Cardiac muscle cell (in vitro differentiated cells and primary cell): ENCODE measurements around the gene FHOD3. TPM values are rescaled to one million over a fixed set of nuclear protein-coding genes. Genes with fewer than 3 reads are reported as not detected.
A peak's percentile ranks its signal among the peaks of the same experiment; 100 is the strongest.

Experiments used
- DNase-seq, 2 donors: peaks; one replicate each; pipeline versions ENCODE4 v3.0.0 to v3.0.0-alpha.2; 2010 to 2017; ENCODE audit warnings: low read depth in 1 of 2, low spot score in 1 of 2
- H3K27ac ChIP-seq: fragments of 200-600 bp; sonication (generic); 2 replicates; pipeline ENCODE4 v1.5.1; 2016
- H3K27me3 ChIP-seq: fragments of 200-600 bp; sonication (generic); 2 replicates; pipeline ENCODE4 v1.6.0; 2016; ENCODE audit warnings: control low read depth
- H3K36me3 ChIP-seq: fragments of 200-600 bp; sonication (generic); 2 replicates; pipeline ENCODE4 v1.5.1; 2016; ENCODE audit warnings: control low read depth
- H3K4me1 ChIP-seq: fragments of 200-600 bp; sonication (generic); 2 replicates; pipeline ENCODE4 v1.8.1; 2017; ENCODE audit warnings: low read depth, mild to moderate bottlenecking, mixed run types
- H3K4me3 ChIP-seq: fragments of 200-600 bp; sonication (generic); 2 replicates; pipeline ENCODE4 v1.5.1; 2016; ENCODE audit warnings: mild to moderate bottlenecking
- H3K9me3 ChIP-seq: fragments of 200-600 bp; sonication (generic); 2 replicates; pipeline ENCODE4 v1.5.1; 2017; ENCODE audit warnings: low read depth, mild to moderate bottlenecking, control low read depth
- CTCF ChIP-seq: IDR thresholded peaks from 2 replicates; pipeline ENCODE4 v1.5.1; 2012; ENCODE audit warnings: low read depth, mild to moderate bottlenecking, low read length
- polyA plus RNA-seq: library from polyadenylated mRNA; unstranded; fragments of >200 nt; fragmentation: Nextera tagmentation; extraction: Ambion mirVana; gene quantifications from 2 replicates; pipeline ENCODE4 v1.2.1, GENCODE V29; 2016
- total RNA-seq: library from RNA; depleted of rRNA; stranded (reverse); fragments of >200 nt; gene quantifications from 2 replicates; pipeline ENCODE4 v1.2.3, GENCODE V29; 2016

Gene FHOD3
- total and polyA plus RNA-seq, 2 experiments from 2014 or later = 127 to 347 TPM

GRCh38 chr18:36465276-36465675 lies 167.8 kb downstream of the FHOD3 start:
- H3K9me3 ChIP-seq = no peaks in the 10 kb centered on the region
- H3K4me1 ChIP-seq = peaks cover 75% of the 10 kb centered on the region
- DNase-seq = no peak
- no peaks in the 10 kb centered on the region for H3K36me3 ChIP-seq
- TF ChIP-seq CTCF = no peak
- H3K4me3 ChIP-seq = no peak overlapping the region
- no peaks in the 10 kb centered on the region for H3K27me3 ChIP-seq
- peak overlapping the region; percentile 94 for H3K27ac ChIP-seq

- Histone ChIP-seq H3K4me3 (no peak overlapping the region), H3K27ac (peak overlapping the region; percentile 94), H3K36me3 (no peaks in the 10 kb centered on the region), H3K27me3 (no peaks in the 10 kb centered on the region), H3K4me1 (peaks cover 75% of the 10 kb centered on the region), H3K9me3 (no peaks in the 10 kb centered on the region)
- no peak for DNase-seq
- no peak for TF ChIP-seq CTCF
These were observed 168.5 kb downstream of the FHOD3 start for GRCh38 chr18:36465970-36466369.

- no peak for DNase-seq
- no peaks in the 10 kb centered on the region for H3K9me3 ChIP-seq
- TF ChIP-seq CTCF = no peak
- no peaks in the 10 kb centered on the region for H3K27me3 ChIP-seq
- no peak overlapping the region for H3K4me3 ChIP-seq
- H3K36me3 ChIP-seq = no peaks in the 10 kb centered on the region
- peaks cover 81% of the 10 kb centered on the region for H3K4me1 ChIP-seq
- peak overlapping the region; percentile 94 for H3K27ac ChIP-seq
These were observed 170.1 kb downstream of the FHOD3 start for GRCh38 chr18:36467614-36468013.

- Histone ChIP-seq H3K9me3 (no peaks in the 10 kb centered on the region), H3K36me3 (no peaks in the 10 kb centered on the region), H3K27me3 (no peaks in the 10 kb centered on the region), H3K4me1 (peaks cover 81% of the 10 kb centered on the region), H3K27ac (peak overlapping the region; percentile 94), H3K4me3 (peak overlapping the region; percentile 5)
- peak; percentile 12 to 92 for DNase-seq
- no peak for TF ChIP-seq CTCF
These were observed 170.6 kb downstream of the FHOD3 start for GRCh38 chr18:36468161-36468560.

GRCh38 chr18:36469461-36469860 lies 171.9 kb downstream of the FHOD3 start:
- Histone ChIP-seq H3K36me3 (no peaks in the 10 kb centered on the region), H3K4me1 (peaks cover 75% of the 10 kb centered on the region), H3K9me3 (no peaks in the 10 kb centered on the region), H3K27ac (peak overlapping the region; percentile 94), H3K4me3 (no peak overlapping the region), H3K27me3 (no peaks in the 10 kb centered on the region)
- no peak for DNase-seq
- no peak for TF ChIP-seq CTCF

- Histone ChIP-seq H3K27ac (peak overlapping the region; percentile 94), H3K4me3 (no peak overlapping the region)
These were observed 173.4 kb downstream of the FHOD3 start for GRCh38 chr18:36470896-36471295.

More at GRCh38 chr18:36470896-36471295, 173.4 kb downstream of the FHOD3 start:
- no peak for DNase-seq
- no peaks in the 10 kb centered on the region for H3K36me3 ChIP-seq
- no peaks in the 10 kb centered on the region for H3K27me3 ChIP-seq
- TF ChIP-seq CTCF = no peak
- no peaks in the 10 kb centered on the region for H3K9me3 ChIP-seq
- peaks cover 61% of the 10 kb centered on the region for H3K4me1 ChIP-seq
